Gastrocnemius medialis (tissue), 4 donors: ENCODE results near the gene ATP11A. TPM values are rescaled to one million over a fixed set of nuclear protein-coding genes. Genes with fewer than 3 reads are reported as not detected.

Experiments used
- ATAC-seq, 2 donors: fragments of 150-250 bp; one replicate each; pipeline ENCODE4 v1.9.1; 2016
- DNase-seq, 2 donors: peaks; one replicate each; pipeline ENCODE4 v3.0.0-alpha.2; 2019
- H3K27ac ChIP-seq, 4 donors: fragments of 200-600 bp; sonication (generic); 1 replicate in 1 of 4; 2 replicates in 3 of 4; pipeline ENCODE4 v1.5.1; 2016 to 2018; ENCODE audit warnings: mild to moderate bottlenecking in 2 of 4, moderate library complexity in 1 of 4
- H3K27me3 ChIP-seq, 3 donors: fragments of 200-600 bp; sonication (generic) in 2 of 3; 1 replicate in 1 of 3; 2 replicates in 2 of 3; pipeline versions ENCODE4 v1.5.1 to v1.6.0; 2016 to 2019; ENCODE audit warnings: mild to moderate bottlenecking in 1 of 3, moderate library complexity in 1 of 3
- H3K36me3 ChIP-seq, 2 donors: fragments of 200-600 bp; sonication (generic) in 1 of 2; one replicate each; pipeline ENCODE4 v1.5.1; 2017 to 2018
- H3K4me1 ChIP-seq, 2 donors: fragments of 200-600 bp; sonication (generic) in 1 of 2; one replicate each; pipeline ENCODE4 v1.5.1; 2016 to 2017; ENCODE audit warnings: mild to moderate bottlenecking in 2 of 2
- H3K4me3 ChIP-seq, 4 donors: fragments of 200-600 bp; sonication (generic) in 3 of 4; 1 replicate in 1 of 4; 2 replicates in 3 of 4; pipeline ENCODE4 v1.5.1; 2016 to 2019; ENCODE audit warnings: mild to moderate bottlenecking in 2 of 4
- H3K9me3 ChIP-seq, 3 donors: fragments of 200-600 bp; sonication (generic) in 2 of 3; 1 replicate in 1 of 3; 2 replicates in 2 of 3; pipeline ENCODE4 v1.5.1; 2016 to 2019
- CTCF ChIP-seq, 5 experiments: fragments of 450-650 bp in 3 of 5; fragments of 200-600 bp in 2 of 5; sonication (generic) in 2 of 5; IDR thresholded peaks in 4 of 5; conservative IDR thresholded peaks in 1 of 5; 1 replicate in 4 of 5; 2 replicates in 1 of 5; pipeline ENCODE4 v1.5.1; 2016 to 2019; ENCODE audit warnings: antibody characterized with exemption in 5 of 5, mild to moderate bottlenecking in 3 of 5, moderate library complexity in 3 of 5
- POLR2A ChIP-seq, 2 donors: fragments of 450-650 bp; IDR thresholded peaks; one replicate each; pipeline ENCODE4 v1.6.1; 2017; ENCODE audit warnings: antibody characterized with exemption in 2 of 2, mild to moderate bottlenecking in 2 of 2, moderate library complexity in 2 of 2
- in situ Hi-C, 4 donors: fragments of 200-750 bp; cut with MboI; loops; one replicate each; pipeline versions ENCODE4 v1.15.0 to v1.8.0; 2017; ENCODE audit warnings: low sequenced_read_pairs in 4 of 4
- intact Hi-C: fragments of 100-400 bp; cut with DNase I; formaldehyde crosslinking; loops from one replicate; pipeline ENCODE4 v1.15.1; 2023; ENCODE audit warnings: low total_unique reads
- total RNA-seq, 4 donors: library from RNA; depleted of rRNA; stranded (reverse); fragments of >200 nt; gene quantifications; one replicate each; pipeline versions ENCODE4 v1.1.0 to v1.2.3, GENCODE V29; 2016

ATP11A gene
- total RNA-seq, 4 donors from 2014 or later: 10.0 to 14.2 (median 12.6) TPM

- Histone ChIP-seq H3K9me3 (no peaks in the 10 kb centered on the region), H3K4me1 (no peaks in the 10 kb centered on the region), H3K4me3 (no peak overlapping the region), H3K27me3 (peaks cover 8 to 23% (median 18%) of the 10 kb centered on the region in 3 donors), H3K27ac (no peak overlapping the region), H3K36me3 (no peaks in the 10 kb centered on the region)
- in situ Hi-C loops: no loop called here
- intact Hi-C loops: no loop called here
- ATAC-seq (no peak), DNase-seq (no peak)
- TF ChIP-seq POLR2A (IDR thresholded peaks at IDR 0.05): no peak
- TF ChIP-seq CTCF (IDR thresholded peaks at IDR 0.05 in 4 of 5, conservative IDR thresholded peaks at IDR 0.05 in 1 of 5): no peak
These were observed 220.9 kb downstream of the ATP11A start for GRCh38 chr13:112910616-112911280.

- no peak overlapping the region for H3K4me3 ChIP-seq
- H3K4me1 ChIP-seq: no peaks in the 10 kb centered on the region
- ATAC-seq (no peak), DNase-seq (no peak)
- peaks cover 8 to 23% (median 18%) of the 10 kb centered on the region in 3 donors for H3K27me3 ChIP-seq
- H3K9me3 ChIP-seq: no peaks in the 10 kb centered on the region
- TF ChIP-seq POLR2A (IDR thresholded peaks at IDR 0.05) (no peak), CTCF (IDR thresholded peaks at IDR 0.05 in 4 of 5, conservative IDR thresholded peaks at IDR 0.05 in 1 of 5) (no peak)
- intact Hi-C loops: no loop called here
- in situ Hi-C loops: no loop called here
- no peak overlapping the region for H3K27ac ChIP-seq
- H3K36me3 ChIP-seq: no peaks in the 10 kb centered on the region
These were observed 221.5 kb downstream of the ATP11A start for GRCh38 chr13:112911285-112911701.

- no peak overlapping the region for H3K4me3 ChIP-seq
- H3K27ac ChIP-seq: no peak overlapping the region
- DNase-seq (no peak), ATAC-seq (no peak)
- H3K27me3 ChIP-seq: peaks cover 8 to 23% (median 18%) of the 10 kb centered on the region in 3 donors
- intact Hi-C loops (no loop called here), in situ Hi-C loops (no loop called here)
- H3K36me3 ChIP-seq: no peaks in the 10 kb centered on the region
- H3K9me3 ChIP-seq: no peaks in the 10 kb centered on the region
- TF ChIP-seq POLR2A (IDR thresholded peaks at IDR 0.05) (no peak), CTCF (IDR thresholded peaks at IDR 0.05 in 4 of 5, conservative IDR thresholded peaks at IDR 0.05 in 1 of 5) (no peak)
- no peaks in the 10 kb centered on the region for H3K4me1 ChIP-seq
These were observed 222.0 kb downstream of the ATP11A start for GRCh38 chr13:112911883-112912282.

- in situ Hi-C loops (no loop called here), intact Hi-C loops (no loop called here)
- Histone ChIP-seq H3K27me3 (peaks cover 8 to 31% (median 18%) of the 10 kb centered on the region in 3 donors), H3K27ac (no peak overlapping the region), H3K4me3 (no peak overlapping the region), H3K9me3 (no peaks in the 10 kb centered on the region), H3K4me1 (no peaks in the 10 kb centered on the region), H3K36me3 (no peaks in the 10 kb centered on the region)
- TF ChIP-seq POLR2A (IDR thresholded peaks at IDR 0.05) (no peak), CTCF (IDR thresholded peaks at IDR 0.05 in 4 of 5, conservative IDR thresholded peaks at IDR 0.05 in 1 of 5) (no peak)
- ATAC-seq (no peak), DNase-seq (no peak)
These were observed 223.0 kb downstream of the ATP11A start for GRCh38 chr13:112912726-112913440.
